ENCODE measurements around the gene DICER1.

The DICER1 gene

DNA sequence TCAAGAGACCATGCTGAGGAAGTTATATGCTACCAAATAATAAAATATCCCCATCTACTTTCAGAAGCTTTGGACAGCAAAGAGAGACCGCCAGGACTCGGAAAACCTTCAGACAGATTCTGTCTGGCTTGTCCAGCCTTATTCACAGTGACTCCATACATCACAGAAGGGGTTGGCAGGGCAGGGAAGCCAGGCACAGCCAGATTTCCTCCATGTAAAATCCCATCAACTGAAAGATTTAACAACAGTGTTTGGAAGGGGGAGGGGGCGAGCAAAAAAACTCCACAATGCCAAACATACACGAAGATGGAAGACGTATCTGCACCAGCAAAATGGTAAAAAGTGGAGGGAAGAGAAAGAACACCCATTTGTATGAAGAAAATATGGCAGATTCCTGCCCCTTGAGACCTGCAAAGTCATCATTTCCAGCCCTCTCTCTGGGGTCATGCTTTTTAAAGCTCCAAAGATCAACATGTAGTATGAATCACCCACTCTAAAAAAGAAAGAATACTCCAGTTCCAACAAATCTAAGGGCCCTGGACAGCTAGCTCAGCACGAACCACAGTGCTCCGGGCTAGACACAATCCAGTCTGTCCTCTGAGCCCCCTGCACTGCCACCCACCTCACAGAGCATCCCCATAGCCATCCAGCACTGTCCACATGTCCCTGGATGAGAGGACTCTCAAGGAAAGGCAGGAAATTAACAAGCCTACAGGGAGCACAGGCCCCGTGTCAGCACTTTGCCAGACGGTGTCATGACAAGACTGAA, 116.4 kb downstream of the DICER1 start:
- no peak for DNase-seq (ENCODE audit: low read depth)

DNA sequence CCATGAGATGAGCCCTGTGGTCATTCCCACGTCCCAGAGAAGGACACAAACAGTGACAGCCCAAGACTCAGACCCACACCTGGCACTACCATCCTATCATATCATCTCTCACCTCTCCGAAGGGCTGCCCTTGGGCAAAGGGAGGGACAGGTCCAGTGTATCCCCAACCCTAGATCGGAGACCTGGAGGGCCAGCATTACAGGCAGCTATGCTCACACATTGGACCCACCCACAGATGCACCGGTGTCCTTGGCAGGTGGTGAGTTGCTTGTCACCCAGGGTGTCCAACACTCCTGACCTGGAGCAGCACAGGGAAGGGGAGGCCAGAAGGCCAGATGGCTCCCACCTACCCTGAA, 117.4 kb downstream of the DICER1 start:
- no peak for DNase-seq (ENCODE audit: low read depth)

DNA sequence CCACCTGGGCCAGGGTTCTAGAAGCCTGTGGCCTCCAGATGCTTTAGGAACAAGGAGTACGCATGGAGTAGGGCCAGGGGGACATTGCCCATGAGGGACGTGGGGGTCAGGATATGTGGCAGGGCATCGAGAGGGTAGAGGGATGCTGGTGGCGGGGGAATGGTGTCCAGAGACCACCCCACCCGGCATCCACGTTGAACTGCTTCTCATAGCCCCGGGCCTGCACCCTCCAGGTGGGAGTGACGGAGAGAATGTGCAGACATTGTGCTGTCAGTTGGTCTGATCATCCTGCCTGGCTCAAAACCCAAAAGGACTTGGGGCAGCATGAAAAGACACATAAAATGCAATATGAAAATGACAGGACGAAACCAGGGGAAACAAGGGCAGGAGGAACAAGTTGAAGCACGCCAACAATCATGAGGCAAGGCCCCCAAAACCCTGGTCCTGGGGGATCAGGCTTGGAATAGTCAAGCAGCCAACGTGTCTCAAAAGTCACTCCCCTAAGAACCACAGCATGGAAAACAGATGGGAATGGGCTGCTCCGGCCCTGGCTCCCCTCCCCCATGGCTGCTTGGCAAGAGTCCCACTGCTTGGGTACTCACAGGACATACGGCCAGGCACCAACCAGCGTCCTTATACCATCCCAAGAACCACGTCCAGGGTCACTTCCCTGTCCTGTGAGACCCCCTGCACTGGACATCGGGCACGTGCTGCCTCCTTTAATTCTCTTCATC, 117.9 kb downstream of the DICER1 start:
- DNase-seq (ENCODE audit: low read depth), result no peak

DNA sequence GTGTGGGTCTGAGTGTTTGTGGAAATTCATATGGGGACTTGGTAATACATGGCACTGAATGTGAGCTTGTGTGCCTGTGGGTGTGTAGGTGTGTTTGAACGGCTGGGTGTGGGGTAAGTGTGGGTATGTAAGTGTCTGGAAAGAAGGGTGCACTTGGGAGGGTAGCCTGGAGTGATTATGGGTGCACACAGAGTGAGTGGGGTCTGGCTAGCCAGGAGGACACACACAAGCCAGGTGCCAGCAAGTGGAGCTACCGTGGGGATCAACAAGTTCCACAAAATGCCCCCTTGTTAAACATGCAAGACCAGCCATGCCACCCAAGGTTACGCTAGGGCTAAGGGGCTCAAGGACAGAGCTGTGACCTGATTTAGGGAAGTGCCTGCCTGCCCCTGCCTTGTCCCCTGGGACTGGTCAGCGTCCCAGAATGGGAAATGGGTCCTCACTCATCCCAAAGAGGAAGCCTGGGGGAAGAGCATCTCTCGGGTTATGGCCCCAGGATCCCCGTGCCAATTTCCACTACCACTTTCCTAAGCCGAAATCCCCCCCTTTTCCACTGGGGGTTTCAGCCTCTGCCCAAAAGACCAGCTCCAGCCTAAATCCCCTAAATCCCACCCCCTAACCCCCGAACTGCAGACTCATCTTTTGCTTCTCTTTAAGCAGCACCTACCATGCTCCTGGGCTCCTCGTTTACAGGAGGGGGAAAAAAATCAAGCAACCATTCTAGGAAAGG, 118.6 kb downstream of the DICER1 start:
- DNase-seq (ENCODE audit: low read depth), result no peak

DNA sequence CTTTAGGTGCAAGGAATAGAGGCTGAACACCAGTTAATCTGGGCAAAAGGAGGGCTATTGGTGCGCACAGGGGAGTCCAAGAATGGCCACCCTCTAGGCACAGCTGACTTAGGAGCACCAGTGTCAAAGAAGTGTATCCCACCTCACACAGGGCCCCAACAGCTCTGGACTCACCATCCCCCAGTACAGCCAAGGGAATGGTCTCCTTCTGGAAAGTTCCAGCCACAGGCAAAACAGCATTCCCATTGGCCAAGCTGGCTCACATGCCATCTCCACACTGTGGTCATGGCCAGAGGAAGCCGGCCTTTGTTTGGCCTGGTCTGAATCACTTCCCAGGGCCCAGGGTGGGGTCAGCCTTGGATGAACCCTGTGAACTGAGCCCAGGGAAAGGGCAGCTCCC, 120.1 kb downstream of the DICER1 start:
- DNase-seq (ENCODE audit: low read depth), result no peak

Measured in HS-27A (cell line).